NCI-H1436 treated with DMSO at 0.1 percent for 48 hours (cell line): ENCODE results near the gene XYLT1.

Experiments
- DNase-seq: peaks from one replicate; lab custom pipeline; 2025; lab: John Stamatoyannopoulos, UW

Gene XYLT1

GRCh38 chr16:17084130-17084529, 386.6 kb downstream of the XYLT1 start:
- no peak for DNase-seq

- DNase-seq, result peak; percentile 31
Measured at GRCh38 chr16:17083628-17084027, 387.1 kb downstream of the XYLT1 start.

GRCh38 chr16:17082095-17082882, 388.5 kb downstream of the XYLT1 start:
- DNase-seq, result no peak

- no peak for DNase-seq
Measured at GRCh38 chr16:17080105-17080504, 390.7 kb downstream of the XYLT1 start.

GRCh38 chr16:17078931-17079631, 391.7 kb downstream of the XYLT1 start:
- DNase-seq, result no peak

- DNase-seq, result no peak
Measured at GRCh38 chr16:17076818-17077498, 393.8 kb downstream of the XYLT1 start.

- DNase-seq, result no peak
Measured at GRCh38 chr16:17076092-17076754, 394.5 kb downstream of the XYLT1 start.

GRCh38 chr16:17072104-17072503, 398.7 kb downstream of the XYLT1 start:
- DNase-seq, result no peak

GRCh38 chr16:17070882-17071592, 399.7 kb downstream of the XYLT1 start:
- DNase-seq, result peak; percentile 93

GRCh38 chr16:17069681-17070080, 401.1 kb downstream of the XYLT1 start:
- DNase-seq, result no peak

- no peak for DNase-seq
Measured at GRCh38 chr16:17068524-17068923, 402.2 kb downstream of the XYLT1 start.

GRCh38 chr16:17067882-17068281, 402.9 kb downstream of the XYLT1 start:
- no peak for DNase-seq

GRCh38 chr16:17063201-17064139, 407.3 kb downstream of the XYLT1 start:
- DNase-seq, result no peak

GRCh38 chr16:17062676-17063075, 408.1 kb downstream of the XYLT1 start:
- DNase-seq, result no peak

GRCh38 chr16:17061326-17061725, 409.4 kb downstream of the XYLT1 start:
- no peak for DNase-seq

GRCh38 chr16:17058471-17058870, 412.3 kb downstream of the XYLT1 start:
- DNase-seq, result peak; percentile 22

- DNase-seq, result no peak
Measured at GRCh38 chr16:17056666-17057065, 414.1 kb downstream of the XYLT1 start.

- no peak for DNase-seq
Measured at GRCh38 chr16:17053536-17054160, 417.1 kb downstream of the XYLT1 start.
